WI38 (cell line): Measurements from ENCODE around the gene XYLT2.
"Not testable (repeated sequence)": the region's sequence is repeated elsewhere in the genome, so short reads cannot be mapped to it uniquely, and the experiment has no call there.

Experiments used
- H3K4me3 ChIP-seq: 2 replicates; pipeline ENCODE4 v1.5.1; 2011; ENCODE audit warnings: low read depth, mild to moderate bottlenecking, control low read depth, low read length
- CTCF ChIP-seq: IDR thresholded peaks from 2 replicates; pipeline ENCODE4 v1.5.1; 2012; ENCODE audit warnings: low read depth, mild to moderate bottlenecking, control low read depth, low read length

XYLT2 gene

GRCh38 chr17:50345432-50346312 lies at the start of gene XYLT2:
TSS of gene XYLT2 (plus strand) at chr17:50346126. CDS start at chr17:50346141, 15 bp downstream.
- no peak for TF ChIP-seq CTCF
- peak within 1 kb of the TSS; percentile 87 for H3K4me3 ChIP-seq

GRCh38 chr17:50297407-50297865 lies 48.5 kb upstream of the XYLT2 start:
- TF ChIP-seq CTCF, result peak; percentile 57
- no peak overlapping the region for H3K4me3 ChIP-seq

- no peak overlapping the region for H3K4me3 ChIP-seq
- TF ChIP-seq CTCF, result no peak
Observed at GRCh38 chr17:50298018-50298417, 47.9 kb upstream of the XYLT2 start.

- no peak for TF ChIP-seq CTCF
- H3K4me3 ChIP-seq, result no peak overlapping the region
Observed at GRCh38 chr17:50299776-50300175, 46.1 kb upstream of the XYLT2 start.

- H3K4me3 ChIP-seq, result not testable (repeated sequence)
Observed at GRCh38 chr17:50300824-50301223, 45.1 kb upstream of the XYLT2 start.

GRCh38 chr17:50301891-50302584 lies 43.9 kb upstream of the XYLT2 start:
- no peak overlapping the region for H3K4me3 ChIP-seq
- TF ChIP-seq CTCF, result no peak

GRCh38 chr17:50303051-50303450 lies 42.9 kb upstream of the XYLT2 start:
- no peak for TF ChIP-seq CTCF
- no peak overlapping the region for H3K4me3 ChIP-seq
